GM21619 (cell line): ENCODE data around the gene ZNF341.
A peak's percentile ranks its signal among the peaks of the same experiment; 100 is the strongest.
"Not testable (repeated sequence)": the region's sequence is repeated elsewhere in the genome, so short reads cannot be mapped to it uniquely, and the experiment has no call there.

Experiments used
- ATAC-seq: cut with Tn5 transposase; IDR thresholded peaks from one replicate; pipeline ENCODE4 v1.9.1; 2021; ENCODE audit not compliant: unreplicated experiment

ZNF341 gene

GRCh38 chr20:33728463-33728862 lies 3.3 kb upstream of the ZNF341 start:
- ATAC-seq: no peak

GRCh38 chr20:33729101-33729500 lies 2.7 kb upstream of the ZNF341 start:
- no peak for ATAC-seq

GRCh38 chr20:33730946-33731692 lies 677 bp upstream of the ZNF341 start:
- no peak for ATAC-seq

- peak; percentile 55 for ATAC-seq
Measured at GRCh38 chr20:33732166-33732970, 572 bp downstream of the ZNF341 start.

- no peak for ATAC-seq
Measured at GRCh38 chr20:33733654-33734576, 2.1 kb downstream of the ZNF341 start.

GRCh38 chr20:33736962-33737361 lies 5.2 kb downstream of the ZNF341 start:
- ATAC-seq: no peak

GRCh38 chr20:33739493-33739892 lies 7.7 kb downstream of the ZNF341 start:
- no peak for ATAC-seq

- ATAC-seq: no peak
Measured at GRCh38 chr20:33740189-33740588, 8.4 kb downstream of the ZNF341 start.

GRCh38 chr20:33744181-33744580 lies 12.4 kb downstream of the ZNF341 start:
- ATAC-seq: no peak

GRCh38 chr20:33744773-33745385 lies 13.1 kb downstream of the ZNF341 start:
- ATAC-seq: no peak

- ATAC-seq: no peak
Measured at GRCh38 chr20:33746325-33746998, 14.7 kb downstream of the ZNF341 start.

GRCh38 chr20:33751775-33752174 lies 20.0 kb downstream of the ZNF341 start:
- ATAC-seq: no peak

- no peak for ATAC-seq
Measured at GRCh38 chr20:33753143-33753542, 21.3 kb downstream of the ZNF341 start.

GRCh38 chr20:33753763-33754162 lies 22.0 kb downstream of the ZNF341 start:
- ATAC-seq: no peak

- not testable (repeated sequence) for ATAC-seq
Measured at GRCh38 chr20:33755936-33756490, 24.2 kb downstream of the ZNF341 start.

GRCh38 chr20:33757046-33757445 lies 25.2 kb downstream of the ZNF341 start:
- ATAC-seq: no peak

GRCh38 chr20:33757458-33757857 lies 25.7 kb downstream of the ZNF341 start:
- ATAC-seq: no peak

GRCh38 chr20:33761698-33762250 lies 30.0 kb downstream of the ZNF341 start:
- ATAC-seq: no peak

- ATAC-seq: no peak
Measured at GRCh38 chr20:33765099-33765498, 33.3 kb downstream of the ZNF341 start.

- ATAC-seq: no peak
Measured at GRCh38 chr20:33765592-33765991, 33.8 kb downstream of the ZNF341 start.
